Activated CD4-positive, alpha-beta T cell treated with anti-CD3 and anti-CD28 coated beads, Interleukin-2, amount 50 U/mL, for 4 hours (primary cell): Measurements from ENCODE around the gene MTMR4.
"Not testable (repeated sequence)": the region's sequence is repeated elsewhere in the genome, so short reads cannot be mapped to it uniquely, and the experiment has no call there.

Experiments used
- DNase-seq, 2 experiments: peaks; one replicate each; pipeline ENCODE4 v3.0.0-alpha.2; 2020

Gene MTMR4

DNA sequence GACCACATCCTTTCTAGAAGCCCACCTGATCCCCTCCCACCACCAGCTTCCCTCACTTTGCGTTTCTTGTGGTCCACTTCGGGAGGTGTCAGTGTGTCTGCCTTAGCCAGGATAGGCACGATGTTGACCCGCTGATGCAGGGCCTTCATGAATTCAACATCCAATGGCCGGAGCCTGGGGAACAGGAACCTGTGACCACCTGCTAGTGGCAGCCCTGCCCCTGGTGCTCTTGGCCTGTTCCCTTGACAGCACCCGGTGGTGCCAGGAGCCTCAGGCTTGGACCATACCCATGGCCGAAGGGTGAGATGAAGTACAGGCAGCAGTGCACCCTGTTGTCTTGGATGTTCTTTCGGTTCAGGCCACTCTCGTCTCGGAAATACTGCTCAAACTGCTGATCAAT, 7.2 kb upstream of the MTMR4 start:
- DNase-seq: no peak

DNA sequence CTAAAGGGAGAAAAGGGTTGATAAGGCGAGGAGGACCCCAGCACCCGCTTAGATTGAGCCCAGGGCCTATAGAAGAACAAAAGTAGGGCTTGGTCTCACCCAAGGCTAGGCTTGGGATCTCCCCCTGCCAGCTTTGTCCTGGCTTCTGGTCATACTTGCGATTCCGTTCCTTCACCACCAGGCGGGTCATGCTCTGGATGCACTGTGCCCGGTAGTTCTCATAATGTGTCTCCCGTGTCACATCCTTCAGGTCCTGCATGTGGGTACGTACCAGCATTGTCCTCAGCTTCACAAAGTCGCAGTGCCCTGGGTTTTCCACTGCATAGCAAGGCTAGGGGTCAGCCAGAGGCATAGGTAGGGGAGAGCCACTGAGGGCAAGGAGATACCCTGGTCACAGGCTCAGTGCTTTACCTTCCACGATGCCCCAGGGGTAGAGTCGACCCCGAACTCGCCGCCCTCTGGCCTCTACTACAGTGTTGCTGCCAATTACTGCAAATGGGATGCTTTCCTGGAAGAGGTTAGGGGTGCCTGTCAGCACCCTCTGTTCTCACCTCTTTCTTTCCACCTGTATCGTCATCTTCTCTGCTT, 6.5 kb upstream of the MTMR4 start:
- no peak for DNase-seq

GRCh38 chr17:58517928-58518609, 3.6 kb upstream of the MTMR4 start:
- DNase-seq: peak; percentile 99

GRCh38 chr17:58517378-58517927, 3.0 kb upstream of the MTMR4 start:
- no peak for DNase-seq

DNA sequence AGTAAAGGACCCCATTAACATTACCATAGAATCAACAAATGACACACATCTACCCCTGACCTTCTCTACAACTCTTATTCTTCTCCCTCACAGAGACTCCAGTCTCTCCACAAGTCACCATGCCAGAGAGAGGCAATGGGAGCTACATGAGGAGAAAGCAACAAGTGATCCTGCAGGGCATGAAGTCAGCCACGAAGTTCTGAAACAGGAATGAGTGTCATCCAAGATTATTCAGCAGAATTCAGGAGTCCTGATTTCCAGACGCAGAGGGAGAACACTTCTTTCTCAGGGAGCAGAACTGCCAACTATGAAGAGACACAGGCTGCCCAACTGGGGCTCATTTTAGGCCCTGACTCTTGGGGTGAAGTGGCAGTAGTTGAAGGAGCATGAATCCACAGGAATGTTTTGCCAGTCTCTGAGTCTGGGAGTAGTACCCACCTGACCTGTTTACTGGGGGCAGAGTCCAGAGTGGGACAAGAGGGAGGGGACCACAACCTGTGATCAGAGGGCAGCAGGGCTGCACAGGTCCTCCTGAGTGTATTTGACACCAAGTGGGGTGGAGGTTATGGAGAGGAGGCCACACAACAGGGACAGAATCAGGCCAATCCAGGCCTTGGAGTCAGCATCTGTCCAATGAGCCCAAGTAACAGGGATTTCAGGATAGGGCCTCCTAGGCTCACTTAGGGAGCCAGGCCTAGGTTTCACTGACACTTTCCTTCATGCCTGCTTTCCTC, 2.4 kb upstream of the MTMR4 start:
- DNase-seq: no peak

GRCh38 chr17:58515286-58515685, 848 bp upstream of the MTMR4 start:
- no peak for DNase-seq

DNA sequence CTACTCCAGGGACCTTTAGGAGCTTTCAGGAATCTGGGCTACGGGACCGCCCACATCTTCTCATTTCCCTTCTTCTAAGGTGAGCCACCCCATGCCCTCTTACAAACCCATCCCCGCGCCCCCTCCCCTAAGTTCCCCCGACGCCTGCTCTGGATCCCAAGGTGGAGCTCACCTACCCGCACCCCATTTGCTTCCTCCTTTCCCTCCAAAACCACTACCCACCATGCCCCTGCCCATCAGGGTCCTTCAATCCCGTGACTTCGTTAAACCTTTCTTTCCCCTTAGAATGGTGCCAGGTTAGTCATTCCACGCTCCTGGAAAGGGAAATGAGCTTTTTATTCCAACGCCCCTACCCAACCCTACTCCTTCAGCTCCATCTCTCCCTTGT, 326 bp upstream of the MTMR4 start:
- no peak for DNase-seq

- no peak for DNase-seq
These were observed 1.0 kb downstream of the MTMR4 start for GRCh38 chr17:58513267-58513964.

GRCh38 chr17:58510075-58510474, 4.4 kb downstream of the MTMR4 start:
- no peak for DNase-seq

DNA sequence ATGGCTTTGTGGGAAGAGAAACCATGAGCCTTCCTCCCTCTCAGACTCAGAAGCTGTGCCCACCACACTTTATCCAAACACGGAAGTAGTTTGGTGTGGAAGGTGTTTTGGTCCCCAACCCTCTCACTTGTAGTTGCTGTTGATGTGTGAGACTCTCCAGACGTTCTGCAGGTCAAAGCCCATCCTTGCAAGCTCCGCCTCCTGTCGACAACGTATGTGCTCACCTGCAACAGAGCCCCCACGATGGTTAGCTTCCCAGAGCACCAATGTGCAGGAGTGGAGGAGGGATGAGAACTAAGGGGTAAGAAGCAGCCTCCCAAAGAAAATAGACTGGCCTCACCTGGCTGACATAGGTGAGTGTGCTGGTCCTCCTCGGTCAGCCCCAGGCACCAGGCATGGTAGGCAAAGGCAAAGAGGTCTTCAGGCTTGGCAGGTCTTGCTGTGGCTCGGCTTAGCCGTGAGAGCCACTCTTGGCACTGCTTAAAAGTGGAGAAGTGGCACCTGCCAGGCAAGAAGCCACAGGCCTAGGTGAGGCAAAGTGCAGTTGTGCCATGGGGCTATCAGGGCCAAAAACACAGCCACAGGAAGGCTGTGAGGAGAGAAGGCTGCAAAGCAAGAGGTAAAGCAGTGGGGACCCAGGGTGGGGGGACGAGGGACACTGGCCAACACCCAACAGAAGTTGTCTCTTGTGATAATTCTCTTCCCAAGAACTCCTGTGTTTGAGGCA, 5.9 kb downstream of the MTMR4 start:
- no peak for DNase-seq

DNA sequence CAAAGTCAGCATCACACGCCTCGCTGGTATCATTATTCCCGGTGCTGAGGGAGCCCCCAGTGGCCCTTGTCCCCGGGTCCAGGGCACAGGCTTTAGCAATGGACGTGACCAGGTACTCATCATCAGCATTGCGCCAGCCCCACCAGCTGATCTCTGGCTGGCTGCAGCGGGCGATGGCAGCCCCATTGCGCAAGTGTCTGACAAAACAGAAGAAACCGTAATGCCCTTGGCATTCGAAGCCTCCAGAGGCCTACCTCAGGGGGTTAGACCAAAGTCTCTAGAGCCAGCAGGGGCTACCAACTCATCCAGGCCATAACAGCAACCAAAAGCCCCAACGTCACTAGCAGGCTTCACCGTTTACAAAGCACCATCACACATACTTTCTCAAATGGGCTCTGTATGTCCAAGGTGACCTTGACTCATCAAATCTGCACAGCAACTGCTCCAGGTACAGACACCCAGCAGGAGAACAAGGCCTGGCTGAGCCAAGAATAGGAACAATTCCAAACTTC, 7.3 kb downstream of the MTMR4 start:
- no peak for DNase-seq

DNA sequence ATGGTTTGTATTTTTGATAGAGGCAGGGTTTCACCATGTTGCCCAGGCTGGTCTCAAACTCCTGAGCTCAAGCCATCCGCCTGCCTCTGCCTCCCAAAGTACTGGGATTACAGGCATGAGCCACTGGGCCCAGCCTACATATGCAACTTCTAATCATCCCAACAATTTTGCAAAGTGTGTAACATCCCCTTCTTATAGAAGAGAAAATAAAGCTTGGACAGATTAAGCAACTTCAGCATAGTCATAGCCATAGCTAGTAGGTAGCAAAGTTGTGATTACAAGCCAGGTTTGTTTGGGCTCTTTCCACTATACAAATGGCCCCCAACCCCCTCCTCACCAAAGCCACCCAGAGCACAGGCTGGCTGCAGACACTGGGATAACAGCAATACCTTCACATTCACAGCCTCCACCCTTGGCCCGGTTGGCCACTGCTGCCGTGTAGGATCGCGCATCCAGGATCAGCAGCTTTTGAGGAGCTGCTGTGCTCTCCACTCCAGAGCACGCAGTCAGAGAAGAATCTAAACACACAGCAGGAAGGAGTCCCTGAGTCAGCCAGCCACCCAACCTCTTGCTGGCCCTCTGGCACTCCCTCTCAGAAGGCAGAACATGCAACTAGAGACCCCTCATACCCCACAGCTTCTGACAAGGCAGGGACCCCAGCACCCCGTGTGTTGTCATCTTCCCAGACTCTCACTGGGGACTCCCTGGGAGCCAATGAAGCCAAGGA, 7.9 kb downstream of the MTMR4 start:
- DNase-seq: no peak

- DNase-seq: no peak
These were observed 9.5 kb downstream of the MTMR4 start for GRCh38 chr17:58504826-58505351.

DNA sequence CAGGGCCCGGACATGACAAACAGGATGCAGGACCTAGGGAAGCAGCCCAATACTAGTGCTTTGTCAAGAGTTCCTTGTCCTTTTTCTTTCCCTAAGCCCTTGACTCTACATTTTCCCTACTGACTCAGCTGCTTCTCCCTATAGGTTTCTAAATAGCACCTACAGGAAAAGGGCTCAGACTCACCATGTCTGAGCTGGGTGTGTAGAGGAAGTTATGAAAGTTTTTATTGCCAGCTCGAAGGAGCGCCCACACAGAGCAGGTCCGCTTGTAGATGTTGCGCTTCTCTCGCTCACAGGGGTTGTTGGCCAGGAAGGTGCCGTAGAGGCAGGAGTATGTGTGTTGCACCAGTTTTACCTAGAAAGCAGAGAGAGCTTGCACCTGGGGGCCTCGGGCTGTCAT, 10.6 kb downstream of the MTMR4 start:
- DNase-seq: no peak

DNA sequence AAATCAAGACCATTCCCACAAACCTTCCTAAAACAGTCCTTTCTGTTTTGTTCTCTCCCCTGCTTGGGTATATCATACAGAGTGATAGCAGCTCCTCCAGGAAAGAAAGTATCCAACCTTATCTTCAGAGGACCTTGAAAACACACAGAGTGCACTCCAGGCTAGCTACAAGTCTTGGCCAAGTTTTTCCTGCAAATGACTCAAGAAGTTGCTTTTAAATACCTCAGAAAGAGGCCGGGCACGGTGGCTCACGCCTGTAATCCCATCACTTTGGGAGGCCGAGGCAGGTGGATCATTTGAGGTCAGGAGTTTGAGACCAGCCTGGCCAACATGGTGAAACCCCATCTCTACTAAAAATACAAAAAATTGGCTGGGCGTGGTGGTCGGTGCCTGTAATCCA, 11.3 kb downstream of the MTMR4 start:
- not testable (repeated sequence) for DNase-seq

DNA sequence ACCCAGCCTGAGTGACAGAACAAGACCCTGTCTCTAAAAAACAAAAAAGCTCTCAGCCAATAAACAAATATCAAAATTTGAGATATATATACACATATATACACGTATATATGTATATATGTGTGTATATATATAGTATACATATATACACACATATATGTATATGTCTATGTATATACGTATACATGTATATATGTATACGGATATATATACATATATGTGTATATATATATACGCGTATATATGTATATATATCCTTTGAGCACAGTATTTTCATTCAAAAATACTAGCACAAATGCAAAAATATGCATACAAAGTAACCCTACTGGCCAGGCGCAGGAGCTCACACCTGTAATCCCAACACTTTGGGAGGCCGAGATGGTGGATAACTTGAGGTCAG, 13.0 kb downstream of the MTMR4 start:
- DNase-seq: no peak

DNA sequence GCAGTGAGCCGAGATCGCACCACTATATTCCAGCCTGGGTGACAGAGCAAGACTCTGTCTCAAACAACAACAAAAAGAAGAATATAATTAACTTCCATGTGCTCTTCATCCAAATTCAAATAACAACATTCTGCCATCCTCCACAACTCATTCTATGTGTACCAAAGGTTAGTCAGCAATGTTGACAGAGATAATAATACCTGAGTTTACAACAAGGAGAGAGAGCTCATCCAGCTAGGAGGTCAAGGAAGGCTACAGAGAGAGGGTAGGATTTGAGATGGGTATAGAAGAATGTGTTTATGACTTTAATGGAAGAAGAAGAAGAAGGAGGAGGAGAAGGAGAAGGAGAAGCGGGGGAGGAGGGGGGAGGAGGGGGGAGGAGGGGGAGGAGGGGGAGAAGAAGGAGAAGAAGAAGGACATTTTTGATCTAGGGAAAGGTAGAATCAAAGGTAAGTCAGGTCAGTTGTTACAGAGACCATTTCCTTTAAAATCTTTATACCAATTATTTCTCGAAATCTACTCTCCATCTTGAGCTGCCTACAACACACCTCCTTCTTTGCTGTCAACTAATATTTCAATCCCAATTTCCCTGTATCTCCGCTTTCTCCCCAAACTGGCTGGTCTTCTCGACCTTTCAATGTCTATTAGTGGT, 16.1 kb downstream of the MTMR4 start:
- no peak for DNase-seq

- DNase-seq: no peak
These were observed 20.9 kb downstream of the MTMR4 start for GRCh38 chr17:58493506-58493905.

GRCh38 chr17:58492238-58493121, 22.0 kb downstream of the MTMR4 start:
- DNase-seq: no peak

- DNase-seq: no peak
These were observed 22.9 kb downstream of the MTMR4 start for GRCh38 chr17:58491510-58492045.
